Stimulated activated CD4-positive, alpha-beta T cell treated with anti-CD3 and anti-CD28 coated beads, Interleukin-1b, Interleukin-23, amount 100 ng/mL, for 48 hours (primary cell): ENCODE results near the gene CYP3A5.
"Not testable (repeated sequence)": the region's sequence is repeated elsewhere in the genome, so short reads cannot be mapped to it uniquely, and the experiment has no call there.

Source experiments
- DNase-seq: peaks from one replicate; pipeline ENCODE4 v3.0.0-alpha.2; 2020

Gene CYP3A5

DNA sequence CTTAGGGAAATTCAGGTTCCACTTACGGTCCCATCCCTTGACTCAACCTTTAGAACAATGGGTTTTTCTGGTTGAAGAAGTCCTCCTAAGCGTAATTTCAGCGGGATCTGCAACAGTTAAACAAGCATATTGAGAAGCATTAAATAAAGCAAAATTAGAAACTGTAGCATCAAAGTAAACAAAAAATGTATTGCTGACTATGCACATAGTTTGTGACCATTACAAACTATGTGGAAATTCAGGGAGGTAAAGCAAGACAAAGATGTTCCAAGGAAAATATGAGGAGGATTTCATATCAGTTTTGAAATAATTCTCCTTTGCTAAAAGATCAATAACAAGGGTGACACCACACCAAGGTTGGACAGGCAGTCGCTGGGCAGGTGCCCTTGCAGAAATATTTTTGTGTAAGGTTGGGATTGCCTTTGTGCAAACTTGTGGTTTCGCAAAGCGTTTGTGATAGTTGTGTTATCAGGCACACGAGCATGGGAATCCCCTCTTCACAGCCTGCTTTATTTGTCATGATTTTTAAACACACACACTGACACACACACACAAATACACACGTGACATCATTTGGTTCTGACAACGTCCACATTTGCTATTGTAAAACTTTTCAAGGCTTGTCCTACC, 5.4 kb upstream of the CYP3A5 start:
- no peak for DNase-seq

DNA sequence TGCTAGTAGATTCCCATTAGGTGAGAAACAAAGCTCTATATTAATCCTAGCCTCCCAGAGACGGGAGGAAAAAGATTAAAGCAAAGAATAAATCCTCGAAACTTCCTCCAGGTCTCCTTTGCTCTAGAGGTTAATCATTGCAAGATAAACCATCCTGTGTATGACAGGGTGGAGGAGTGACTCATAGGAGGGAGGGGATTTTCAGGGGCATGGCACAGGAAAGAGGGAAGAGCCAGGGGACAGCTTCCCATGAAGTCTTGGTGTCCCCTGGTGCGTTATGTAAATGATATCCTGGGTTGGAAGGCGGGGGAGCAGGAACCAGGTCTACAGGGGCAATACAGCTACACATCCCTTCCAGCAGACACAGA, 780 bp downstream of the CYP3A5 start:
- DNase-seq, result no peak

DNA sequence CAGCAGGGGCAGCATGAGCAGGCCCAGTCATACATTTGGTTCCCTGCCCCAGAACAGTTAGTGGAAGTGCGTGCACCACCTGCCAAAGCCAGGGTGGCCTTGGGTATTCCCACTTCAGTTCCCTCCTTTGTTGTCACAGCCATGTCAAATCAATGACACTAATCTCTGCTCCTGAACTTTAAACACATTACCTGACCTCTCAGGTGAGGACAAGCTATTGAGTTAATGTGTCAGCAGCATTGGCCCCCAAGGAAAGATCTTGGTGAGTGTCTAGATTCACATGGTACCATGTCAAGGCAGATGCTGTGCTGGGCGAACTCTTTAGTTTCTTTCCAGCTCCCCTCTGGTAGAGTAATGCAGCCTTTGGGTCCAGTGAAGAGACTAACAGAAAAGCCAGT, 2.1 kb downstream of the CYP3A5 start:
- no peak for DNase-seq

DNA sequence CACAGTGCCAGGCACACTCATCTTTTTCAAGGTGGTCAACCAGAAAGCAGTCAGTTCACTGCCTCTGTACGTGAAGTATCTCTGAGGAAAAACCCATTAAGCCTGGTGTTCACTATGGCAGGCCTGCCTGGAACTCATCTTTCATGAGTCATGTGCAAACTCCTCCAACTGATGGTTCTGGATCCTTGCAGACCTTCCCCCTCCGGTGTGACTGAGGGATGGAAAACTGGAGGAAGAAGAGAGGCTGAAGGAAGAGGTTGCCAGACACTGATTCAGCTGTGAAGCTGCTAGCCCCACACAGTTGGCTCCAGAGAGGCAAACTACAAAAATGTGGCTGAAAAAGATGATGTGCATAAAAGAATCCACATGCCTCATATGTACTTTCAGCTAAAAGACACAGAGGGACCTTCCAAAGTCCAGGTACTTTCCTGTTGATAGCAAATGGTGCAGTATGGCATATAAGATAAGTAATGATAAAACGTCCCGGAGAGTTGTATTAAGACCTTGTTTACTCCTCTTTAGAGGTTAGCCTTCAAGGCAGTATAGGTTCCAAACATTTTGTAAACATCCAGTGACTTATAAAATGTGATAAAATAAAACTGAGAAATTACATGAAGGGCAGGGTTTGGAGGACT, 2.7 kb downstream of the CYP3A5 start:
- no peak for DNase-seq

DNA sequence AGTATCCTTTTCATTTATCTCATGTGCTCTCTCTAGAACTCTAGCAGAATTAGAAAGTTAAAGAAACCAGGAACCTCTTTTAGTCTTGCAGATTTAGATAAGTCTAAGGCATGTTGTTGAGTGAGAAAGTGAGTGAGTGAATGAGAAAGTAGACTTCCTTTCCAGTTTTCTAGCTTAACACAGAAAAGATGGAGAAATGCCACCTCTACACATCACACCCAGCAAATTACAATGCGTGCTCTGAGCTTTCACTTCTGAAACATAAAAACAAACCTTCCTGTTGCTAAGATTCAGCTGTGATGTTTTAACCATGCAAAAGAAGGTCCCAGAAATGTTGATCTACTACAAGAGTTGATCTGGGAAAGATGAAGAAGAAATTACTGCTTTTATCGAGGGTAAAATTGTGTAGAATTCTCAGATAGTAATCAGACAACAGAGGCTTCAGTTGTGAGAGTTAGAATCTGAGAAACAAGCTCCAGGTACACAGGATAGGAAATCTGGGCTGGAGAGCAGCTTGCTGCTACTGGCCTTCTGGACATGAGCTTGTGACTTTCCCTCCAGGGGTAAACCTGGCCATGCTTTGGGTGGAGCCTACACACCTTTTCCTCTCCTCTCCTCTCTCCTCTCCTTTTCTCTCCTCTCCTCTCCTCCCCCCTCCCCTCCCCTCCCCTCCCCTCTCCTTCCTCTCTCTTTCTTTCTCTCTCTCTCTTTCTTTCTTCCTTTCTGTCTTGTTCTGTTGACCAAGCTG, 4.6 kb downstream of the CYP3A5 start:
- no peak for DNase-seq

DNA sequence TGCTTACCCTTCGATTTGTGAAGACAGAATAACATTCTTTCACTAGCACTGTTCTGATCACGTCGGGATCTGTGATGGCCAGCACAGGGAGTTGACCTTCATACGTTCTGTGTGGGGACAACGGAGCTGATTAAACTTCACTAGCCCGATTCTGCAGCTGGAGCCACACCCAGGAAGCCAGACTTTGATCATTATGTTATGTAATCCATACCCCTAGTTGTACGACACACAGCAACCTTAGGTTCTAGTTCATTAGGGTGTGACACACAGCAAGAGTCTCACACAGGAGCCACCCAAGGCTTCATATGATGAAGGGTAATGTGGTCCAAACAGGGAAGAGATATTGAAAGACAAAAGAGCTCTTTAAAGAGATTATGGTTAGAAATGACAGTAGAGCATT, 7.2 kb downstream of the CYP3A5 start:
- no peak for DNase-seq

DNA sequence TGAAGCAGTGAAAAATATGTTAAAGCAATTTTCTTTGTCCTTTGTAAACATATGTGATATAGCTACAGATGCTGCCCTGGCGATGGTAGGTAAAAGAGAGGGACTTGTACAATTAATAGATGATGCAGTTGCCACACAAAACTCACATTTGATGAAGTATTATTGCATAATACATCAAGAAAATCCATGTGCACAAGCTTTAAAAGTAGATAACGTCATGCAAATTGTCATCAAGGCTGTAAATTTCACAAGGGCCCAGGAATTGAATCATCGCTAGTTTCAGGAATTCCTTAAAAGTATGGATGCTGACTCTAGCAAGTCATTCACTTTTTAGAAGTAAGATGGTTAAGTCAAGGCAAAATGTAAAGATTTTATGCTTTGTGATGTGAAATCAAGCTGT, 10.0 kb downstream of the CYP3A5 start:
- no peak for DNase-seq

DNA sequence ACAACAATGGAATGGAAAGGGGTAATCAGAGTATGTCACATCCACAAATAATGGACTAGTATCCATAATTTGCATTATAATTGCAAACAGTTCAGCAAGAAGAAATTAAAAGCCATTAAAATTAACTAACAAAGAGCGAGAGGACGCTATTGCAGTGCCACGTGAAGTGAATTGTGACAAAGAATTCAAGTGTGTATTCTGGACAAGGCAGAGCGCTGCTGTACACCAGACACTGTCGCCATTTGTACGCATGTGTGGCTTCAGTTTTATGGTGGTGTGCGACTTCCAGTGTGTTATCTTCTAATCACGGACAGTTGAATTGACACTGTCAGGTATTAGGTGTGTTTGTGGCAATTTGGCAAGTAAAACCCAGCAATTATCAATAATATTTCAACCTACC, 11.3 kb downstream of the CYP3A5 start:
- DNase-seq, result no peak

DNA sequence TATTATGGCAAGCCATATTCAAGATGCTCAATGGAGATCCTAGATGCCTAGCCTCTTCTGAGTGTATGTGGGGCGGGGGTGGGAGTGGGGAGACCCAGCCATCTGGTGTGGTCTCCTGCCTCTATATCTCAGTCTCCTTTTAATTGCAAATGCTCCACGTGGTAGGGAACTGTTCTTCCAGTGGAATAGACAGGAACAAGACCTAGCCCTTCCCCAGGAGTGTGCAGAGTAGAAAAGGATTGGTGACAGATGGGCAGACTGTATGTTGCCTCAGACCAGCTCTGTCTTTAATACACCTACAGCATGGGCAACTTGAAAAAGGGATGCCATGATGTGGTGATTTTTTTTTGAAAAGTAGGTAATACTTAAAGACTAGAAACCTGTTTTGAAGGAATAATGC, 12.6 kb downstream of the CYP3A5 start:
- no peak for DNase-seq

DNA sequence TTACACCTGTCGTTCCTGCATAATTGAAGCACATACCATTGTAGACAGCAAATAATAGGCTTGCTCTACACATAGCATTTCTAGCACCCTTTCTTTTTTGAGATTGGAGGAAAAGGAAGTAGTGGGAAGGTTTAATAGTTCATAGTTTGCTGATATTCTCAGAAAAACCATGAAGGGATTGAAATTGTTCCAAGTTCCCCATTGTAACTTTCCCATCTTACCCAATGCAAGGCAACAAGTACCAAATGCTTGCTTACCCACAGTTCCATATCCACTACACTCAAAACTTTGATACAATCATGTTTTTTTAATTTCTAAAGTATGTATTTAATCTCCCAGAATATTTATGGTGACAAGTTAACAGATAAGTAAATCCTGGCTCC, 13.8 kb downstream of the CYP3A5 start:
- no peak for DNase-seq

DNA sequence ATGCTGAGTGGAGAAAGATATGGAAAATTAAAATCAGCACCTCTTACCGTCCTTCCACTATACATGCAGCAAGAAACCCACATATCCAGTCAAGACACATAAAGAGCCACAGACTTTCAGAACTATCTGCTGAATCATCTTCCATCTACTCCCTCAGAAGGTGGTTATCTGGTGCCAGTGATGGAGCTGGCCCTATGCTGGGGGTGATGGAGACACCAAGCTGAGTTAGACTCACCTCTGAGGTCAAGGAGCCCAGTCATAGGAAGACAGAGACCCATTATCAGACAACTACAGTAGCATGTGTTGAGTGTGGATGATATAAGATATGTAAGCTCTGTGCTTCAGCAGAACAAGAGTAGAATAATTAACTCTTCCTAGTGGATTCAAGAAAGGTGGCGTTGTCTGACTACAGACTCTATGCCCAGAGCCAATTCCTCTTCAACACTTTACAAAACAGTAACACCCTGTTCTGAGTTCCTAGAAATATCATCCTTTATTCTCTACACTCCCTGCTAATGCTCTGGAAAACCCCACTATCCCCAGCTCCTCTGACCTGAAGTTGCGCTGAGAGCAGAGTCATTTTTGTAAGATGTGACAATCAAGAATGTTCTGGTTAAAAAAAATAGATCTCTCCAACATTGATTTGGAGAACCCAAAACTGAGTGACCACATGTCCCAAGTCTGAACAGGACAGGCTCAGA, 14.3 kb downstream of the CYP3A5 start:
- peak; percentile 44 for DNase-seq

DNA sequence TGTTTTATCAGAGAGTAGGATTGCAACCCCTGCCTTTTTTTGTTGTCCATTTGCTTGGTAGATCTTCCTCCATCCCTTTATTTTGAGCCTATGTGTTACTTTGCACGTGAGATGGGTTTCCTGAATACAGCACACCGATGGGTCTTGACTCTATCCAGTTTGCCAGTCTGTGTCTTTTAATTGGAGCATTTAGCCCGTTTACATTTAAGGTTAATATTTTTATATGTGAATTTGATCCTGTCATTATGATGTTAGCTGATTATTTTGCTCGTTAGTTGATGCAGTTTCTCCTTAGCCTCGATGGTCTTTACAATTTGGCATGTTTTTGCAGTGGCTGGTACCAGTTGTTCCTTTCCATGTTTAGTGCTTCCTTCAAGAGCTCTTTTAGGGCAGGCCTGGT, 21.9 kb downstream of the CYP3A5 start:
- DNase-seq, result not testable (repeated sequence)

DNA sequence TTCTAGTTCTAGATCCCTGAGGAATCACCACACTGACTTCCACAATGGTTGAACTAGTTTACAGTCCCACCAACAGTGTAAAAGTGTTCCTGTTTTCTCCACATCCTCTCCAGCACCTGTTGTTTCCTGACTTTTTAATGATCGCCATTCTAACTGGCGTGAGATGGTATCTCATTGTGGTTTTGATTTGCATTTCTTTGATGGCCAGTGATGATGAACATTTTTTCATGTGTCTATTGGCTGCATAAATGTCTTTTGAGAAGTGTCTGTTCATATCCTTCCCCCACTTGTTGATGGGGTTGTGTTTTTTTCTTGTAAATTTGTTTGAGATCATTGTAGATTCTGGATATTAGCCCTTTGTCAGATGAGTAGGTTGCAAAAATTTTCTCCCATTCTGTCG, 25.2 kb downstream of the CYP3A5 start:
- DNase-seq, result not testable (repeated sequence)

DNA sequence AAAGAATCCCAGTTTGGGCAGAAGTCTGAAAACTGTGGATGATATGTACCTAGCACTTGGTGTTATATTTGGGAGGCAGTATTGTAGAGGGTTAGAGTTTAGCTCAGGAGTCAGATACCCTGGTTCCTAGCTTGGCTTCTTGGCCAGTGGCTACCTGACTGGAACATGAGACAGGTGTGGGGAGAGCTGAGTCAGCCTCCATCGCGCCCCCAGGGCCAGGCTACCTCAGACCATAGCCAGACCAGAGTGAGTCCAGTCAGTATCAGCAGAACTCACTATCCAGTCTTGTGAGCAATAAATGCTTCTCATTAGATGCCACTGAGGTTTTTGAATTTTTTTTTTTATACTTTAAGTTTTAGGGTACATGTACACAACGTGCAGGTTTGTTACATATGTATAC, 26.0 kb downstream of the CYP3A5 start:
- DNase-seq, result no peak

DNA sequence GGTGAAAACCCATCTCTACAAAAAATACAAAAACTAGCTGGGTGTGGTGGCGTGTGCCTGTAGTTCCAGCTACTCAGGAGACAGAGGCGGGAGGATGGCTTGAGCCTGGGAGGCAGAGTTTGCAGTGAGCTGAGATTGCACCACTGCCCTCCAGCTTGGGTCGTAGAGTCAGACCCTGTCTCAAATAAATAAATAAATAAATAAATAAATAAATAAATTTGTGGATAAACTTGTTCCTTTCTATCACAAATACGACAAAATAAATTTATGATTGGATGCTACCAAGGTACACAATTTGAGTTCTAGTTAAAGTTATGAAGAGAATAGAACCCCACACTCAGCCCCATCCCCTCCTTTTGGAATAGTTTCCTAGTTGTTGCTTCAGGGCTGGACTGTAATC, 26.5 kb downstream of the CYP3A5 start:
- not testable (repeated sequence) for DNase-seq

DNA sequence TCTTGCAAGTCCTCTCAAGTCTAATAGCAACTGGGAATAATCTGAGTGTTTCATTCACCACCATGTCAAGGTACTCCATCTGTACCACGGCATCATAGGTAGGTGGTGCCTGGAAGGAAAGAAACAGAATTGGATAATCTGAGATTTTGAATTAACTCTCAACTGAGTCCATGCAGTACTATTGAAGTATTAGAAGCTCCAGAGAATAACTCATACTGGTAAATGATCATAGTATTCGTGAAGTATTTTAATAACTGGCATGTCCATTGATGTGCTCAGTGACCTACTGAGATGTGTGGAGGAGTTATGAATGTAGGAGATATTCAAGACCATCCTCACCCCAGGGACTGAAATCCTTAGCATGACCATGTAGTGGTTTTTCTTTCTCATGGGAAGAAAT, 27.1 kb downstream of the CYP3A5 start:
- no peak for DNase-seq

DNA sequence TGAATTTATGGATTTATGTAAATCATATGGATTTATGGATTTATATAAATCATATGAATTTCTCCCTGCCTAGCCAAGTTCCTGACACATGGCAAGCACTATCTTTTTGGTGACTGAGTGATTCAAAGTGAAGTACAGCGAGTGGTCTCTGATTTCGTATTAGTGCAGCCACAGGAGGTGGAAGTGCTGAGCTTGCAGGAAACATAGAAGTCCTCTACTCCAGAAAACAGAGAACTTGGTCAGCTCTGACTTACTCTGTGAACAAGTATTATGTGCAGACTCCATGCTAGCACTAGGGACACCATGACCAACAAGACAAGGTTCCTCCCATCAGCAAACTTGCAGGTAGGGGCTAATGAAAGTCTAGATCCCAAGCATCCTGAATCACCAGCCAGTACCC, 28.5 kb downstream of the CYP3A5 start:
- no peak for DNase-seq

DNA sequence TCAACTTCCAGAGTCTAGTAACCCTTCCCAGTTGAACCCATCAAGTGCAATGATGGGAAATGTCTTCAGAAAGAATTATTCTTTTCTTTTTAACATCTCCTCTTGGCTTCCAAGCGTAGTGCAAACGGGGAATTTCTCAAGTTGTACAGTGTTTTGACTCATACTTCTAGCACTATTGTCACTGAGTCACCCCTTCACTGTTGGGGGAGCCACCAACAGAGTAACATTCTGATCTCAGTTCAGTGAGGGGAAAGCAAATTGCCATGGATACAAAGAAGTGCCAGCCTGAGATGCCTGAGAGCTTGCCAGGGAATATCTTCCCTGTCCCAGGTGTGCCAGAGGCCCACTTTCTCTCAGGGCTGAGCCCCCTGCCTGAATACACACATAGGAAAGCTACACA, 31.0 kb downstream of the CYP3A5 start:
- DNase-seq, result peak; percentile 26

DNA sequence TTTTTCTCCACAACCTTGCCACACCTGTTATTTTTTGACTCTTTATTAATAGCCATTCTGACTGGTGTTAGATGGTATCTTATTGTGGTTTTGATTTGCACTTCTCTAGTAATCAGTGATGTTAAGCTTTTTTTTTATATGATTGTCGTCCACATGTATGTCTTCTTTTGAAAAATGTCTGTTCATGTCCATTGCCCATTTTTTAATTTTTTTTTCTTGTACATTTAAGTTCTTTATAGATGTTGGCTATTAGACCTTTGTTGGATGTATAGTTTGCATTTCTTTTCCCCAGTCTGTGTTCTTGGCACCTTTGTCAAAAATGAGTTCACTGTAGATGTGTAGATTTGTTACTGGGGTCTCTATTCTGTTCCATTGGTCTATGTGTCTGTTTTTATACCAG, 34.2 kb downstream of the CYP3A5 start:
- no peak for DNase-seq

DNA sequence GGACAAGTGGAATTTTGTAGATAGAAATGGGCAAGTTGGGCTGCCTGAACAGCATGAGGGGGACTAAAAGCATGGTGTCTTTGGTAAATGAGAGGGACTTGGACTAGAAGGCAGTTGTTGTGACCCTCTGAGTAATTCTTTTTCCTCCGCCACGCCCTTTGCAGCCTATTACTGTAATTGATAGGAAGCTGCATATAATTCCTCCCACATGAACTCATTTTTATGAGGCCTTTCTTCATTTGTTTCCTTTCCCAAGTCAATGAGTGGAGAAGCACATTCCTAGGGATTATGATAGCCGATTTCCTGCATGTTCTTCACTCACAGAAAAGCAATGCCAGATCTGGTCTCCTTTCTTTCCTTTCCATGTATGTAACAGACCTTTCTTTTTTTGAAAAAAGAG, 35.4 kb downstream of the CYP3A5 start:
- no peak for DNase-seq

DNA sequence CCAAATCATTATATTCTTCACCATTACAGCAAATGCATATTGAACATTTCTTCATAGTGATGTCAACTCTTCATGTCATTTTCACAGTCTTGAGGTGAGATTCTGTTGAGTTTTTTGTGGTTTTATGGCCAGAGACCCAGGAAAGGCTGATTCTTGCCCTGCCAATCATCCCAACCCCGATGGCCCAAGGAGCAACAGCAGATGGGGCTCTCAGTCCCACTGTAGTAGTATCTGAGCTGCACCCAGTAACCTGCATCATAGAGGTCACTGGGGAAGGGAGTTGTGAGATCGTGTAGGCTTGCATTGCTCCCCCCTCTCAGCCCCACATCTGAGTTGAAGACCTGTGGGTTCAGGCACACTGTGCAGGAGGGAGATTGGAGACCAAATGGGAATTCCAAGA, 36.3 kb downstream of the CYP3A5 start:
- no peak for DNase-seq

DNA sequence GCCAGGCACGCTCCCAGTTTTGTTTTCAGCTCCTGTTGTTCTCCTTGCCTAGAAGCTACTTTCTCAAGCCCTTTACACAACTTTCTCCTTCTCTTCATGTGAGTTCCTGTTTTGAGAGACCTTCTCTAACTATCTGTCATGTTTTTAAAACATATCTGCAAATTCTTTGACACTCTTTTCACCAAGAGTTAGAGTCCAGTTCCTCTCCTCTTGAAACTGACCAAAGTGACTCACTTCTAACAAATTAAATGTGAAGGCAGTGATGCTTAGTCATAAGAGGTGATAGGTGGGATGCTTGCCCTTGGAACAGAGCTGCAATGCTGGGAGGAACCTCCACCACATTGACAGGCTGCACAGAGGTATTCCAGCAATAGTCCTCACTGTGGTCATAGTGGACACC, 37.8 kb downstream of the CYP3A5 start:
- DNase-seq, result no peak

DNA sequence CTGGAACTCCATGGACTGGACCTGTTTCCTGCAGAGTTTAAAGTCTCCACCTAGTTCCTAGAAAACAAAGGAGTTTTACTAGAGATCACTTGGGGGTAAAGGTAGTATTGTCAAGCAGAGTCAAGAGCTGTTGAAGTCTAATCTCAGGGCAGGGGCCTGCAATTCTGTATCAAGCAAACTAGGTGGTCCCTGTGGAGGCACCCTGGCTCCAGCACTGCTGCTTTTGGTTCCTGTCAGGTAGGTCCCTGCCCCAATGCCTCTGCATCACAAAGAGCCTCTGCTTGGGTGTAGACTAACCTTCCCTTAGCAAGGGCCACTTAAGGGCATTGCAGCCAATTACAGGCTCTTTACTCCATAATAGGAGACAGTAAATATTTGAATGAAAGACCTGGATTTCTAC, 40.5 kb downstream of the CYP3A5 start:
- DNase-seq, result no peak

DNA sequence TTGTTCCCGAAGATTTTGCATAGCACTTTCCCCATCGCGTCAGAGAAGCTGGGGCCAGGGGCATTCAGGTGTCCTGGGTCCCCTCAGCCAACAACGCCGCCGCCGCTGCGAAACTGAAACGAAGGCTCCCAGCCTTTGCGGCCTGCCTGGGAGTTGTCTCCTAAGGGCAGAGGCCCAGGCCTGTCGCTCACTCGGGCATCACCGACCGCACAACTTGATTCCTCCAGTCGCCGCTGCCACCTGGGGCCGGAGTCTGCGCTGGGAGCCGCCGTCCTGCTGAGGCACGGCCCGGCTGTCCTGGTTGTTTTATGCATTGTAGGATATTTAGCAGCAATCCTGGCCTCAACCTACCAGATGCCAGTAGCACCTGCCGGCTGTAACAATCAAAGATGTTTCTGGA, 41.1 kb downstream of the CYP3A5 start:
- DNase-seq, result no peak
